Stimulated activated CD8-positive, alpha-beta memory T cell treated with anti-CD3 and anti-CD28 coated beads, Interleukin-7, amount 100 ng/mL, for 4 hours (primary cell): ENCODE results near the gene ISCU.
"Not testable (repeated sequence)": the region's sequence is repeated elsewhere in the genome, so short reads cannot be mapped to it uniquely, and the experiment has no call there.

Source experiments
- DNase-seq, 2 donors: peaks; one replicate each; pipeline ENCODE4 v3.0.0-alpha.2; 2020; ENCODE audit warnings: low read depth in 2 of 2

The ISCU gene

DNA sequence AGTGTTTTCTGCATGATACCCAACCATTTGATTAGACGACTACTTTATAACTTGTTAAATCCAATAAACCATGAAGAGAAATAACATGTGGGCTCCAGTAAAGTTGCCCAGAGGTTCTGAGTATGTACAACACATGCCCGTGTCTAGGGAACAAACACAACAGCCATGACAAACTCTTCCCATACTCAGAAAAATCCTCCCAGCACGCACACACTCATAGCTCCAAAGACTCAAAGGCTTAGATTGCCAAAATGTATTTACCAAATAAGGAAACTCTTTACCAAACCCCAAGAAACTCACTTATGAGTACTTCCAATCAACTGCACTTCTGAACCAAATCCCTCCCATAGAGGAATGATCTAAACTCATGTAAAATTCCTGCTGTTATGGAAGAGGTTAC, 18.7 kb upstream of the ISCU start:
- DNase-seq: no peak

- no peak for DNase-seq
These were observed 14.7 kb upstream of the ISCU start for GRCh38 chr12:108547686-108548085.

- DNase-seq: no peak
These were observed 13.4 kb upstream of the ISCU start for GRCh38 chr12:108548954-108549521.

- DNase-seq: no peak
These were observed 10.9 kb upstream of the ISCU start for GRCh38 chr12:108551535-108551934.

GRCh38 chr12:108553799-108554198, 8.6 kb upstream of the ISCU start:
- DNase-seq: no peak

GRCh38 chr12:108555383-108555782, 7.0 kb upstream of the ISCU start:
- not testable (repeated sequence) for DNase-seq

- no peak for DNase-seq
These were observed 3.3 kb upstream of the ISCU start for GRCh38 chr12:108559007-108559655.

GRCh38 chr12:108559748-108560147, 2.6 kb upstream of the ISCU start:
- DNase-seq: no peak

GRCh38 chr12:108560321-108560721, 2.1 kb upstream of the ISCU start:
- DNase-seq: no peak

DNA sequence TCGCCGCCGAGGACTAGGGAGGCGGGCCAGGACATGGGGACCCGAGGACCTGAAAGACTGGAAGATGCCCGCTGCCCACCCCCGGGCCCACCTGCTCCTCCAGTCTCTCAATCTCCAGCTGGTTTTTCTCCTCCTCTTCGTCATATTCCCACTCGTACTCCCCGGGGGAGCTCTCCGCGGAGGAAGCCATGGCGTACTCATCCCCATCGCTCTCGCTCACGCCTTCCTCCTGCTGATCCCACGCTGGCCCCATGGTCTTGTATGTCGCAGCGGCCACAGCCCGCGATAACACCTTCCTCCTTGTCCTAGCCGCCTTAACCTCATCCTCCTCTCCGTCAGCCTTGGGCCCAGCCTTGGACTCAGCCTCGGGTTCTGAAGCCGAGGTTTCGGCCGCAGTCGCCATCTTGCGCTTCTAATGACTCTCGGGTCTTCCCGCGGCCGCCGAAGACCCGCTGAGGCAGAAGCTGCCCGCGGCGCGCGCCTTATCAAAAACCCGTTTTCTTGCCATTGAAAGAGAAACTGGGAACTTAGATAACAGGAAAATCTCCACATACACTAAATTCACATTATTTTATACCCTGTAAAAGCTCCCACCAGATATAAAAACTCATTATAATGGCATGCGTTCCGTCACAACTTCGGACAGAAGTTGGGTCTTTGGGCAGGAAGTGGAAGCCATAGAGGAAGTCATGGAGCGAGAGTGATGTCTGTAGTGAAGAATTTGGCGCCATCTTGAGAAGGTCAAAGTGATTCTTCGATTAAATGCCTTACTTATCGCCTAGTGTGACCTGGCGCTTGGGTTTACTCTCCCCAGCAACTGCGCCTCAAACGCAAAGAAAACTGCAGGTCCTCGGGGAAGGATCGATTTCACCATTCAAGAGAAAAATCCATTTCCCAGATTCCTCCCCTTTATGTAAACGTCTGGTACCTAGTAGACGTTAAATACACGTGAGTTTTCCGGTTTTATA, 1.4 kb upstream of the ISCU start, which contains the start of gene SART3:
Gene SART3 (minus strand): TSS at position 422 of the 968 bp plus-strand sequence. CDS start 19 bp downstream, at position 403.
- DNase-seq: peak; percentile 58 to 67

GRCh38 chr12:108561852-108562347, 496 bp upstream of the ISCU start:
- DNase-seq: no peak

- DNase-seq: peak; percentile 79 to 81
These were observed 874 bp downstream of the ISCU start for GRCh38 chr12:108563136-108563803.

GRCh38 chr12:108563804-108564151, 1.4 kb downstream of the ISCU start:
- no peak for DNase-seq

DNA sequence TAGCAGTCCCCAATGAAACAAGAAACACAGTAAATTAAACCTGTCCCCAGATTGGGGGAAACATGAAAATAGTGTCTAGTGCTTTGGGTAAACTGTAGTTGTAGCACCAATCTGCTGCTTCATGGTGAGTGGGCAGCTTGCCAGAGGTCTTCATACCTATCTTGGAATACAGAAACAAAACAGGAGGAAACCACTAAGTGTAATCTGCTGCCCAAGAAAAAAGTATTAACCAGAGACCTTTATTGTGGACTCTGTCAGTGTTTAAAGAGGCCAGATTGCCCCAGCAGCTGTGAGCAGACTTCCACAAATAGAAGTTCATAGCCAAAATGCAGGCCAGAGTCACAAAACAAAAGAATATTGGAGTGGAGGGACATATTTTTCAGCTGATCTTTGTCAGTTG, 2.3 kb downstream of the ISCU start:
- no peak for DNase-seq

- DNase-seq: no peak
These were observed 2.8 kb downstream of the ISCU start for GRCh38 chr12:108565146-108565545.

- peak; percentile 58 to 60 for DNase-seq
These were observed 3.6 kb downstream of the ISCU start for GRCh38 chr12:108565976-108566375.

- no peak for DNase-seq
These were observed 4.1 kb downstream of the ISCU start for GRCh38 chr12:108566452-108566851.

GRCh38 chr12:108567406-108568337, 5.3 kb downstream of the ISCU start:
- DNase-seq: no peak

- peak; percentile 27 to 36 for DNase-seq
These were observed 6.2 kb downstream of the ISCU start for GRCh38 chr12:108568338-108569154.
